ENCODE measurements around the gene ABCC1. TPM values are rescaled to one million over a fixed set of nuclear protein-coding genes. Genes with fewer than 3 reads are reported as not detected.

Gene ABCC1
- total RNA-seq, 1 experiment from 2014 or later = 56.4 TPM

DNA sequence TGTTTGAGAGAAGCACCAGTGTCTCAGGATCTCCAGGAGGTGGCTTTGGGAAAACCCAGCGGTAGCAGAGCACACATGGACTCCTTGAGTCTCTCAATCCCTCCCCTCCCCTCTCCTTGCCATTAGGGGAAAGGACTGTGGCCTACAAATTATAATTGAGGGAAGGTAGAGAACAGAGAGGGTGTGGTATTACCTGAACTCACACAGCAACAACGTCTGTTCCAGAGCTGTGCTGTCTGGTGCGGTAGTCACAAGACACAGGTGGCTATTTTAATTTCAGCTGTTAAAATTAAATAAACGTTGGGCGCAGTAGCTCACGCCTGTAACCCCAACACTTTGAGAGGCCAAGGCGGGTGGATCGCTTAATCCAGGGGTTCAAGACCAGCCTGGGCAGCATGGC is 163.7 kb downstream of the ABCC1 start:
- no peaks in the 10 kb centered on the region for H3K9me3 Mint-ChIP-seq
- no peak overlapping the region for H3K27ac ChIP-seq (ENCODE audit: insufficient read length, low read depth, low read length)
- no CpG with 5 or more reads among the region's 8 CpGs for WGBS (ENCODE audit: extremely low coverage, insufficient read length, low lambda C conversion rate)
- no peaks in the 10 kb centered on the region for H3K27me3 Mint-ChIP-seq (ENCODE audit: low read depth)
- no peaks in the 10 kb centered on the region for H3K27me3 ChIP-seq (ENCODE audit: insufficient read depth, low read length)
- H3K4me1 Mint-ChIP-seq = peaks cover 6% of the 10 kb centered on the region in 2 experiments
- no peak overlapping the region for H3K9ac ChIP-seq (ENCODE audit: extremely low read depth, insufficient read length, low read length)
- H3K4me3 Mint-ChIP-seq = no peak overlapping the region
- H4K91ac ChIP-seq (ENCODE audit: insufficient read length, low read depth, low read length) = no peak overlapping the region
- TF ChIP-seq, protein P1, sequence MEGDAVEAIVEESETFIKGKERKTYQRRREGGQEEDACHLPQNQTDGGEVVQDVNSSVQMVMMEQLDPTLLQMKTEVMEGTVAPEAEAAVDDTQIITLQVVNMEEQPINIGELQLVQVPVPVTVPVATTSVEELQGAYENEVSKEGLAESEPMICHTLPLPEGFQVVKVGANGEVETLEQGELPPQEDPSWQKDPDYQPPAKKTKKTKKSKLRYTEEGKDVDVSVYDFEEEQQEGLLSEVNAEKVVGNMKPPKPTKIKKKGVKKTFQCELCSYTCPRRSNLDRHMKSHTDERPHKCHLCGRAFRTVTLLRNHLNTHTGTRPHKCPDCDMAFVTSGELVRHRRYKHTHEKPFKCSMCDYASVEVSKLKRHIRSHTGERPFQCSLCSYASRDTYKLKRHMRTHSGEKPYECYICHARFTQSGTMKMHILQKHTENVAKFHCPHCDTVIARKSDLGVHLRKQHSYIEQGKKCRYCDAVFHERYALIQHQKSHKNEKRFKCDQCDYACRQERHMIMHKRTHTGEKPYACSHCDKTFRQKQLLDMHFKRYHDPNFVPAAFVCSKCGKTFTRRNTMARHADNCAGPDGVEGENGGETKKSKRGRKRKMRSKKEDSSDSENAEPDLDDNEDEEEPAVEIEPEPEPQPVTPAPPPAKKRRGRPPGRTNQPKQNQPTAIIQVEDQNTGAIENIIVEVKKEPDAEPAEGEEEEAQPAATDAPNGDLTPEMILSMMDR (conservative IDR thresholded peaks at IDR 0.05) = no peak
- H3K4ac ChIP-seq (ENCODE audit: low read depth, low read length) = no peak overlapping the region
- no peak overlapping the region for H3K23ac ChIP-seq (ENCODE audit: insufficient read length, low read depth, low read length)
- H2AFZ ChIP-seq (ENCODE audit: low read length) = no peak overlapping the region
- H3K79me1 ChIP-seq (ENCODE audit: insufficient read depth, low read depth, low read length, poor library complexity, severe bottlenecking) = no peaks in the 10 kb centered on the region
- no peak overlapping the region for H2BK20ac ChIP-seq (ENCODE audit: low read depth, low read length, poor library complexity, severe bottlenecking)
- no peak overlapping the region for H2BK15ac ChIP-seq (ENCODE audit: low read depth, low read length)
- no peak overlapping the region for H2BK12ac ChIP-seq (ENCODE audit: insufficient read length, low read depth, low read length)
- H3K56ac ChIP-seq (ENCODE audit: insufficient read length, low read depth, low read length) = no peak overlapping the region
- H2BK120ac ChIP-seq (ENCODE audit: low read depth, low read length, poor library complexity, severe bottlenecking) = no peak overlapping the region
- no peak overlapping the region for H4K5ac ChIP-seq (ENCODE audit: insufficient read length, low read depth, low read length)
- H3K4me2 ChIP-seq (ENCODE audit: insufficient read depth, insufficient read length, low read length) = no peak overlapping the region
- no peak overlapping the region for H3T11ph ChIP-seq (ENCODE audit: low read length)
- no peak for DNase-seq
- H3K79me2 ChIP-seq (ENCODE audit: insufficient read depth, low read length) = no peaks in the 10 kb centered on the region
- no peaks in the 10 kb centered on the region for H4K20me1 ChIP-seq (ENCODE audit: control insufficient read depth, insufficient read depth, insufficient read length)
- H2BK5ac ChIP-seq (ENCODE audit: insufficient read length, low read length) = no peak overlapping the region
- no peaks in the 10 kb centered on the region for H3K23me2 ChIP-seq (ENCODE audit: insufficient read length, low read depth, low read length, poor library complexity, severe bottlenecking)
- no peak overlapping the region for H3K27ac Mint-ChIP-seq
- H4K8ac ChIP-seq (replicated peaks; ENCODE audit: insufficient read length, low read depth, low read length) = no peak overlapping the region
- H2AK5ac ChIP-seq (ENCODE audit: insufficient read length, low read length) = no peak overlapping the region
- H3K36me3 Mint-ChIP-seq (ENCODE audit: insufficient read depth in 1 of 3, low read depth in 3 of 3) = peaks cover 44 to 87% (median 76%) of the 10 kb centered on the region in 3 experiments
- no peak overlapping the region for H3K14ac ChIP-seq (ENCODE audit: insufficient read depth, low read length)
- H3K9me3 ChIP-seq (ENCODE audit: control insufficient read depth, low read depth, low read length) = no peaks in the 10 kb centered on the region
- H3K18ac ChIP-seq (ENCODE audit: insufficient read length, low read depth, low read length) = no peak overlapping the region
- no peaks in the 10 kb centered on the region for H3K4me1 ChIP-seq (ENCODE audit: insufficient read depth, low read length)
